ENCODE results near the gene DAAM1.

DNA sequence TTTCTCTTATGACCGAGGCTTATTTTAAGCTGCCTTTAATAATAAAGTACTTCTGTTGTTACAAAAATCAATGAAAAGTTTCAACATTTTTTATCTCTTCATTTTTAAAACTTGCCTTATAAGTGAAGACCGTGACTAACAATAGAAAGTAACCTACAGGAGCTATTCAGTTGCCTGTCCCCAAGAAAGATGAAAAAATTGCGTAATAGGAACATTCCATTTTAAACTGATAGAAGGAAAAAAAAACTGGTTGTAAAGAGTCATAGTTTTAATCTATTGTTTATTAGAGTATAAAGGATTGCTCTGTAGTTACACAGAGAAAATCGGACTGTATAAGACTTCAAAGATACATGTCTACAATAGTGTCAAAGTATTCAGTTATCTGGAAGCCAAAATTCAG lies 83.3 kb downstream of the DAAM1 start:
- TF ChIP-seq, protein P1, sequence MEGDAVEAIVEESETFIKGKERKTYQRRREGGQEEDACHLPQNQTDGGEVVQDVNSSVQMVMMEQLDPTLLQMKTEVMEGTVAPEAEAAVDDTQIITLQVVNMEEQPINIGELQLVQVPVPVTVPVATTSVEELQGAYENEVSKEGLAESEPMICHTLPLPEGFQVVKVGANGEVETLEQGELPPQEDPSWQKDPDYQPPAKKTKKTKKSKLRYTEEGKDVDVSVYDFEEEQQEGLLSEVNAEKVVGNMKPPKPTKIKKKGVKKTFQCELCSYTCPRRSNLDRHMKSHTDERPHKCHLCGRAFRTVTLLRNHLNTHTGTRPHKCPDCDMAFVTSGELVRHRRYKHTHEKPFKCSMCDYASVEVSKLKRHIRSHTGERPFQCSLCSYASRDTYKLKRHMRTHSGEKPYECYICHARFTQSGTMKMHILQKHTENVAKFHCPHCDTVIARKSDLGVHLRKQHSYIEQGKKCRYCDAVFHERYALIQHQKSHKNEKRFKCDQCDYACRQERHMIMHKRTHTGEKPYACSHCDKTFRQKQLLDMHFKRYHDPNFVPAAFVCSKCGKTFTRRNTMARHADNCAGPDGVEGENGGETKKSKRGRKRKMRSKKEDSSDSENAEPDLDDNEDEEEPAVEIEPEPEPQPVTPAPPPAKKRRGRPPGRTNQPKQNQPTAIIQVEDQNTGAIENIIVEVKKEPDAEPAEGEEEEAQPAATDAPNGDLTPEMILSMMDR (optimal IDR thresholded peaks at IDR 0.05 in 1 of 3, IDR thresholded peaks at IDR 0.05 in 1 of 3, conservative IDR thresholded peaks at IDR 0.05 in 1 of 3; ENCODE audit: extremely low read depth in 1 of 3, insufficient read depth in 2 of 3, low read length in 3 of 3): no peak
- TF ChIP-seq EZH2 (IDR thresholded peaks at IDR 0.05; ENCODE audit: low read length): no peak
